ENCODE measurements around the gene MFGE8. TPM values are rescaled to one million over a fixed set of nuclear protein-coding genes. Genes with fewer than 3 reads are reported as not detected.

MFGE8 gene
- total and polyA plus RNA-seq, 9 donors, result 65.2 to 162 (median 117) TPM

DNA sequence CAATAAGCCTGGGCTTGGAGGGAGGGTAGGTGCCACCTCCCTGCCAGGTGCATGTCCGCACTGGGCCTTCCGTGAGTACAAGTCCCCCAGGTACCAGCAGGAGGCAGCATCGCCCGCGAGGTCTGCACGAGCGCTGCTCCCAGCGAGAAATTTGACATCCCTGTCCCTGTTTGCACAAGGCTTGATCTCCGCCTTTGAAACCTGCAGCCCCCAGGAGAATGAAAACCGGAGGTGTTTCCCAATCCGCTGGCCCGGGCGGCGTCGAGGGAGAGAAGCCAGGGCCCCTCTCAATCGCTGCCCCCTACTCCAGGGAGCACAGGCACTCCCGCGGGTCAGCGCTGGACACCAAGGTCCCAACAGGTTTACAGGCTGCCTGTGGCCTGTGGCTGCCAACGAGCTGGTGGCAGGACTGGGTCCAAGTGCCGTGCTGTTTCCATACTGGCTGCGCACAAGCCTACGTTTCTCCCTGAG lies 18.8 kb downstream of the MFGE8 start:
- peak overlapping the region; percentile 46 for H3K4me3 ChIP-seq (ENCODE audit: low read length)
- H3K9me3 ChIP-seq (replicated peaks; ENCODE audit: control insufficient read depth, low read depth, low read length), result no peaks in the 10 kb centered on the region
- peaks cover 48% of the 10 kb centered on the region for H3K4me1 ChIP-seq (ENCODE audit: control insufficient read depth, insufficient read depth, low read length)
- DNase-seq, result peak; percentile 54
- H3K36me3 ChIP-seq (ENCODE audit: control insufficient read depth, insufficient read depth, low read length), result peaks cover 6% of the 10 kb centered on the region
- peaks cover 29% of the 10 kb centered on the region for H3K27me3 ChIP-seq (ENCODE audit: control insufficient read depth, insufficient read depth, low read length)
- WGBS (ENCODE audit: insufficient coverage), result 3% methylated on average over 16 of the region's 23 CpGs
- H3K27ac ChIP-seq (ENCODE audit: low read length), result no peak overlapping the region

DNA sequence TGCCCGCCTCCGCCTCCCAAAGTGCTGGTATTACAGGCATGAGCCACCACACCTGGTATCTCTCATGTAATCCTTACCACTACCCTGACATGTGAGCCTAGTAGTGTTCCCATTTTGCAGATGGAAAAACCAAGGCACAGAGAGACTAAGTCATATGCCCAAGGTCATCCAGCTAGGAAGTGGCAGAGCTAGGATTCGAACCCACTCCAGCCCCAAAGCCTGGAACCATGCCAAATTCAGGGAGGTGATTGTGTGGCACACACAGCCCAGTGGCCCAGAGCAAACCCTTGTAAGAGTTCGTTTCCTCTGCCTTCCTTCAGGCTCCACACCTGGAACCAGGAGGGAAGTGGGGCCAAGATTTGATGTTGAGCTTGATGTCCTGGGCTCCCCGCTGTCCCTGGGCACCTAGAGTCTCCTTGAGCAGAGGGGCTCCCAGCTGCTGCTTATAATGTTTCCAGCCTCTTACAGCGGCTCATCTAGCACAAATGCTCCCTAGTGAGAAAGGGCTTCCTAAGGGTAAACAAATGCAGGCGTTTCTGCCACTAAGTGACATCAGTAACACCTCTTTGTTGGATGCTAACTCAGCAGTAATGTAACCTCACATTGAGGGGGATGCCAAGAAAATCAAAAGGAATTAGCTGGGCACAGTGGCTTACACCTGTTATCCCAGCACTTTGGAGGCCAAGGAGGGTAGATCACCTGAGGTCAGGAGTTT lies 21.5 kb downstream of the MFGE8 start:
- Histone ChIP-seq H3K27ac (ENCODE audit: low read length) (no peak overlapping the region), H3K4me3 (ENCODE audit: low read length) (no peak overlapping the region), H3K36me3 (ENCODE audit: control insufficient read depth, insufficient read depth, low read length) (no peaks in the 10 kb centered on the region), H3K4me1 (ENCODE audit: control insufficient read depth, insufficient read depth, low read length) (peaks cover 29% of the 10 kb centered on the region), H3K27me3 (ENCODE audit: control insufficient read depth, insufficient read depth, low read length) (peaks cover 25% of the 10 kb centered on the region), H3K9me3 (replicated peaks; ENCODE audit: control insufficient read depth, low read depth, low read length) (no peaks in the 10 kb centered on the region)
- no peak for DNase-seq
- WGBS (ENCODE audit: insufficient coverage), result 50% methylated on average over 4 of the region's 7 CpGs

GRCh38 chr15:88890495-88890894 lies 22.7 kb downstream of the MFGE8 start:
- peaks cover 19% of the 10 kb centered on the region for H3K27me3 ChIP-seq (ENCODE audit: control insufficient read depth, insufficient read depth, low read length)
- no peak overlapping the region for H3K27ac ChIP-seq (ENCODE audit: low read length)
- WGBS (ENCODE audit: insufficient coverage), result 81% methylated on average over 4 of the region's 4 CpGs

GRCh38 chr15:88888719-88889118 lies 24.5 kb downstream of the MFGE8 start:
- peaks cover under 1% of the 10 kb centered on the region for H3K27me3 ChIP-seq (ENCODE audit: control insufficient read depth, insufficient read depth, low read length)

More at GRCh38 chr15:88890495-88890894, 22.7 kb downstream of the MFGE8 start:
- DNase-seq, result no peak
- Histone ChIP-seq H3K4me3 (ENCODE audit: low read length) (no peak overlapping the region), H3K4me1 (ENCODE audit: control insufficient read depth, insufficient read depth, low read length) (peaks cover 20% of the 10 kb centered on the region), H3K36me3 (ENCODE audit: control insufficient read depth, insufficient read depth, low read length) (no peaks in the 10 kb centered on the region), H3K9me3 (replicated peaks; ENCODE audit: control insufficient read depth, low read depth, low read length) (no peaks in the 10 kb centered on the region)

DNA sequence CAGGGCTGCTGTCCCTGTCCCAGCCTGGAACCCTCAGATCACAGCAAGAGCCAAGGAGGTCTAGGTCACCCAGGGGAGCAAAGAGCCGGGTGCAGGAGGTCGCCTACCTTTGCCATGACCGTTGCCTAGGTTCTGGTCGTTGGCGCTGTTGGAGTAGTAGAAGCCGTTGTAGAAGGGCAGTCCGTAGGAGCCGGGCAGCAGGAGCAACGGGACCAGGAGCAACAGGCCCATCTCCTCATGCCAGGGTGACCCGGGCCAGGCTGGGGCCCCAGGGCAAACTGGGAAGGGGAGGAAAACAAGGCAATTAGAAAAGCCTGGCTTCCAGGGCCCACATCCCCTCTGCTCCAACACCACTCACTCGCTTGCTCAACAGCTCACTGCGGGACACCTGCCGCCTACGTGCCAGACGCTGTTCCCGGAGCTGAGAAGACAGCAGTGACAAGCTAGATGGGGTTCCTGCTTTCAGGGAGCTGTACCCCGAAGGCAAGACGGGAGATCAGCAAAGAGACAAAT lies 26.1 kb downstream of the MFGE8 start:
- no peak overlapping the region for H3K4me3 ChIP-seq (ENCODE audit: low read length)
- 84% methylated on average over 18 of the region's 18 CpGs for WGBS (ENCODE audit: insufficient coverage)
- no peak overlapping the region for H3K27ac ChIP-seq (ENCODE audit: low read length)
- H3K27me3 ChIP-seq (ENCODE audit: control insufficient read depth, insufficient read depth, low read length), result no peaks in the 10 kb centered on the region
- DNase-seq, result no peak
- peaks cover 3% of the 10 kb centered on the region for H3K4me1 ChIP-seq (ENCODE audit: control insufficient read depth, insufficient read depth, low read length)
- no peaks in the 10 kb centered on the region for H3K36me3 ChIP-seq (ENCODE audit: control insufficient read depth, insufficient read depth, low read length)
- no peaks in the 10 kb centered on the region for H3K9me3 ChIP-seq (replicated peaks; ENCODE audit: control insufficient read depth, low read depth, low read length)

More at GRCh38 chr15:88888719-88889118, 24.5 kb downstream of the MFGE8 start:
- Histone ChIP-seq H3K4me1 (ENCODE audit: control insufficient read depth, insufficient read depth, low read length) (peaks cover 3% of the 10 kb centered on the region), H3K4me3 (ENCODE audit: low read length) (no peak overlapping the region), H3K27ac (ENCODE audit: low read length) (no peak overlapping the region), H3K36me3 (ENCODE audit: control insufficient read depth, insufficient read depth, low read length) (no peaks in the 10 kb centered on the region), H3K9me3 (replicated peaks; ENCODE audit: control insufficient read depth, low read depth, low read length) (no peaks in the 10 kb centered on the region)
- no peak for DNase-seq
- WGBS (ENCODE audit: insufficient coverage), result 89% methylated on average over 2 of the region's 5 CpGs

DNA sequence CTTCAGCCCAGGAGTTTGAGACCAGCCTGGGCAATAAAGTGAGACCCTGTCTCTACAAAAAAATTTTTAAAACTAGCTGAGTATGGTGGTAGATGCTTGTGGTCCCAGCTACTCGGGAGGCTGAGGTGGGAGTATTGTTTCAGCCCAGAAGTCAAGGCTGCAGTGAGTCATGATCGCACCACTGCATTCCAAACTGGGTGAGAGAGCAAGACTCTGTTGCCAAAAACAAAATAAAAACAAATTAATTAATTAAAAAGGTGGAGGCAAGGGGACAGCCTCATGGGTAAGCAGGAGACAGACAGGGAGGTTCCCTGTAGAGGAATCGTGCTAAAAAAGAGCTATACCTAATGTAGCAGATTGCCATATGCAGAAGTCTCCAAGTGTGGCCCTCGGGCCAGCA lies 30.4 kb downstream of the MFGE8 start:
- Histone ChIP-seq H3K27ac (ENCODE audit: low read length) (no peak overlapping the region), H3K4me1 (ENCODE audit: control insufficient read depth, insufficient read depth, low read length) (no peaks in the 10 kb centered on the region), H3K4me3 (ENCODE audit: low read length) (no peak overlapping the region), H3K27me3 (ENCODE audit: control insufficient read depth, insufficient read depth, low read length) (no peaks in the 10 kb centered on the region), H3K36me3 (ENCODE audit: control insufficient read depth, insufficient read depth, low read length) (no peaks in the 10 kb centered on the region), H3K9me3 (replicated peaks; ENCODE audit: control insufficient read depth, low read depth, low read length) (no peaks in the 10 kb centered on the region)
- DNase-seq, result no peak
- WGBS (ENCODE audit: insufficient coverage), result 75% methylated on average over 2 of the region's 4 CpGs

GRCh38 chr15:88881775-88882174 lies 31.4 kb downstream of the MFGE8 start:
- no peak overlapping the region for H3K4me3 ChIP-seq (ENCODE audit: low read length)
- no peak overlapping the region for H3K27ac ChIP-seq (ENCODE audit: low read length)
- H3K4me1 ChIP-seq (ENCODE audit: control insufficient read depth, insufficient read depth, low read length), result no peaks in the 10 kb centered on the region
- no peaks in the 10 kb centered on the region for H3K9me3 ChIP-seq (replicated peaks; ENCODE audit: control insufficient read depth, low read depth, low read length)
- H3K27me3 ChIP-seq (ENCODE audit: control insufficient read depth, insufficient read depth, low read length), result no peaks in the 10 kb centered on the region
- WGBS (ENCODE audit: insufficient coverage), result 75% methylated on average over 2 of the region's 3 CpGs
- DNase-seq, result no peak
- no peaks in the 10 kb centered on the region for H3K36me3 ChIP-seq (ENCODE audit: control insufficient read depth, insufficient read depth, low read length)

GRCh38 chr15:88880944-88881740 lies 32.0 kb downstream of the MFGE8 start:
- H3K36me3 ChIP-seq (ENCODE audit: control insufficient read depth, insufficient read depth, low read length), result no peaks in the 10 kb centered on the region
- H3K4me1 ChIP-seq (ENCODE audit: control insufficient read depth, insufficient read depth, low read length), result no peaks in the 10 kb centered on the region
- H3K4me3 ChIP-seq (ENCODE audit: low read length), result no peak overlapping the region
- H3K27me3 ChIP-seq (ENCODE audit: control insufficient read depth, insufficient read depth, low read length), result no peaks in the 10 kb centered on the region
- H3K27ac ChIP-seq (ENCODE audit: low read length), result no peak overlapping the region
- no peak for DNase-seq
- WGBS (ENCODE audit: insufficient coverage), result 93% methylated on average over 19 of the region's 31 CpGs
- no peaks in the 10 kb centered on the region for H3K9me3 ChIP-seq (replicated peaks; ENCODE audit: control insufficient read depth, low read depth, low read length)

- no peak for DNase-seq
- Histone ChIP-seq H3K36me3 (ENCODE audit: control insufficient read depth, insufficient read depth, low read length) (no peaks in the 10 kb centered on the region), H3K4me1 (ENCODE audit: control insufficient read depth, insufficient read depth, low read length) (peaks cover 9% of the 10 kb centered on the region), H3K9me3 (replicated peaks; ENCODE audit: control insufficient read depth, low read depth, low read length) (no peaks in the 10 kb centered on the region), H3K4me3 (ENCODE audit: low read length) (no peak overlapping the region), H3K27me3 (ENCODE audit: control insufficient read depth, insufficient read depth, low read length) (peaks cover 5% of the 10 kb centered on the region), H3K27ac (ENCODE audit: low read length) (no peak overlapping the region)
- WGBS (ENCODE audit: insufficient coverage), result 72% methylated on average over 17 of the region's 18 CpGs
These were observed 34.4 kb downstream of the MFGE8 start for GRCh38 chr15:88878720-88879184.

DNA sequence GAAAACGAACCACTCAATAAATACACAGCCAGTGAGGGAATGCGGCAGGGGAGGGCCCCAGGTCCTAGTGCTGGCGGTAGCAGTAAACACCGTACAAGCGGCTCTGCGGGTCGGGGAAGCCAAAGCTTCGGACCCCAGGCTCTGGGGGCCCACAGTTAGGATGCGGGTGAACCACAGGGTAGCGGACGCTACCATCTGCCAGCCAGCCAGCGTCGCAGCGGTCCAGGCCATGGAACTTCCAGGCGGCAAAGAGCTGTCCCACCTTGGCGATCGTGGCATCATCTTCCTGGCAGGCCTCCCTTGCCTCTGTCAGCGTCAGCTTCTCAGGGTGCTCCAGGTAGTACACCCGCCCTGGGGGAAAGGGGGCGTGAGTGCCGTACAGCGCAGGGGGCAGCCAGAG lies 35.3 kb downstream of the MFGE8 start:
- 75% methylated on average over 21 of the region's 22 CpGs for WGBS (ENCODE audit: insufficient coverage)
- DNase-seq, result no peak
- no peak overlapping the region for H3K27ac ChIP-seq (ENCODE audit: low read length)
- H3K4me1 ChIP-seq (ENCODE audit: control insufficient read depth, insufficient read depth, low read length), result peaks cover 9% of the 10 kb centered on the region
- peaks cover 6% of the 10 kb centered on the region for H3K27me3 ChIP-seq (ENCODE audit: control insufficient read depth, insufficient read depth, low read length)
- H3K9me3 ChIP-seq (replicated peaks; ENCODE audit: control insufficient read depth, low read depth, low read length), result no peaks in the 10 kb centered on the region
- H3K4me3 ChIP-seq (ENCODE audit: low read length), result no peak overlapping the region
- no peaks in the 10 kb centered on the region for H3K36me3 ChIP-seq (ENCODE audit: control insufficient read depth, insufficient read depth, low read length)
